Aorta (tissue), 5 donors: Measurements from ENCODE around the gene NPEPL1. TPM values are rescaled to one million over a fixed set of nuclear protein-coding genes. Genes with fewer than 3 reads are reported as not detected.

Experiments
- ATAC-seq: fragments of 200-7000 bp; cut with Tn5 transposase; one replicate; pipeline ENCODE4 v1.9.1; 2022; ENCODE audit warnings: moderate library complexity; ENCODE audit not compliant: low FRiP score
- DNase-seq, 2 donors: peaks; one replicate each; pipeline ENCODE4 v3.0.0-alpha.2; 2020
- H3K27ac ChIP-seq, 2 donors: one replicate each; pipeline ENCODE4 v1.5.1; 2013; ENCODE audit warnings: low read length in 2 of 2, mild to moderate bottlenecking in 2 of 2, moderate library complexity in 2 of 2, control low read depth in 1 of 2, inconsistent platforms in 1 of 2, low read depth in 1 of 2
- H3K27me3 ChIP-seq, 2 donors: one replicate each; pipeline ENCODE4 v1.6.1; 2013; ENCODE audit warnings: control low read depth in 1 of 2, low read length in 1 of 2, mild to moderate bottlenecking in 1 of 2, moderate library complexity in 1 of 2; ENCODE audit not compliant: insufficient read depth in 2 of 2, control insufficient read depth in 1 of 2
- H3K36me3 ChIP-seq, 2 donors: one replicate each; pipeline ENCODE4 v1.6.1; 2013; ENCODE audit warnings: control low read depth in 1 of 2, low read length in 1 of 2, mild to moderate bottlenecking in 1 of 2; ENCODE audit not compliant: insufficient read depth in 2 of 2, control insufficient read depth in 1 of 2
- H3K4me1 ChIP-seq, 2 donors: one replicate each; pipeline ENCODE4 v1.6.1; 2013; ENCODE audit warnings: low read length in 2 of 2, control low read depth in 1 of 2, mild to moderate bottlenecking in 1 of 2, moderate library complexity in 1 of 2; ENCODE audit not compliant: insufficient read depth in 2 of 2, control insufficient read depth in 1 of 2
- H3K4me3 ChIP-seq, 2 donors: one replicate each; pipeline ENCODE4 v1.5.1; 2013; ENCODE audit warnings: low read length in 2 of 2, control low read depth in 1 of 2, mild to moderate bottlenecking in 1 of 2
- H3K9me3 ChIP-seq: one replicate; pipeline ENCODE4 v1.6.1; 2013; ENCODE audit warnings: mild to moderate bottlenecking, low read length; ENCODE audit not compliant: control insufficient read depth
- WGBS, 2 donors: extraction: QIAGEN DNeasy Blood & Tissue Kit; methylation state at CpG; one replicate each; pipeline ENCODE4 v1.1.7; 2013; 5-methylcytosine and 5-hydroxymethylcytosine counted together
- intact Hi-C, 2 donors: fragments of 100-400 bp; cut with DNase I; formaldehyde crosslinking; loops; one replicate each; pipeline versions ENCODE4 v1.14.2 to v1.15.0; 2022
- polyA plus RNA-seq, 2 donors: library from polyadenylated mRNA; stranded (reverse); fragments of 200-250 nt; gene quantifications; one replicate each; pipeline ENCODE4 v1.2.3, GENCODE V29; 2013
- total RNA-seq, 2 donors: library from RNA; stranded (reverse); fragmentation: NEBNext Ultra II Directional; extraction: Animal tissue kit (Norgen Biotek cat#: 25700); gene quantifications; one replicate each; pipeline ENCODE4 v1.2.1, GENCODE V29; 2021
- donor health status: healthy with polysubstance abuse.
- donor health status: Bipolar disorder and iron deficiency.
- donor health status: DM: no; HTN: no; CAD: no.
- donor health status: DM: no; HTN: no; CAD: no.
- donor health status: DM: yes; HTN: yes; CAD: no.

Gene NPEPL1
- total and polyA plus RNA-seq, 4 donors = 14.7 to 92.8 (median 37.6) TPM

DNA sequence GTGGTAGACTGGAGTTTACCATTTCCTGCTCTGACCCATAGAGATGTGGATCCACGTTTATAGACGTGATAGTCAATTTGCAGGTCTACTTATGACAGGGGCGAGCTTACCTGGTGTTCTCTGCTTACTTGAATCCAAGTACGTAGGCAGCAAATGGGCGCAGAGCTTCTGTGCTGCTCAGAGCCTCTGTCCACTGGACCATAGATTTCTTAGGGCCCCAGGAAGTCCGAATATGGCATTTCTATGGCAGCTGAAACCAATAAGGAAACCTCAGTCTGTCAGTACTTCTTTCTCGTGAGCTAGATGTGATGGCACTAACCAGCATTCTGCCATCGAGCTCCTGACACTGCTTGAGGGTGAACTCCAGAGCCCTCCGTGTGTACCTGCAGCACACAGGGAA lies 19.5 kb upstream of the NPEPL1 start:
- WGBS, 2 donors = 87 to 89% methylated on average over 9 of the region's 9 CpGs
- intact Hi-C loops = no loop called here

DNA sequence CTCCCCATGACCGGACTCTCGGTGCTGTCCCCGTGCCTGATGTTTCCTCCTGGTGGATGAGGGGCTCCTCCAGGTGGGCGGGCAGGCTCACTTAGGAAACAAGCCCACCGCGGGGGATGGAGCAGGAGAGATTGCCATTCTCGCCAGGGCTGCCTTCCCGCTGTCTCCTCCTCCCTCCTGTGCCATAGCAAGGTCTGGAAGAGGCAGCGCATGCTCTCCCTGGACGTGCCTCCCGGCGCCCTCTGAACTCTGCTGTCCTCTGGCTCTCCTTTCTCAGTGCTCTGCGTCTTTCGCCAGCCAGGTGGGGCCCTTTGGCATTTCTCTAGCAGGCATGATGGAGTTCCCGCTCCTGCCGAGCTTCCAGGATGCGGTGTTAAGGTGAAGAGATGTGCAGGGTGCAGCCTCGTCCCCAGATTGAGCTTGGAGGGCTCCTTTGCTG lies 17.4 kb upstream of the NPEPL1 start:
- Histone ChIP-seq H3K36me3 (peaks cover 6% of the 10 kb centered on the region in 2 donors), H3K27me3 (no peaks in the 10 kb centered on the region), H3K4me1 (no peaks in the 10 kb centered on the region), H3K4me3 (no peak overlapping the region), H3K9me3 (no peaks in the 10 kb centered on the region), H3K27ac (no peak overlapping the region)
- no peak for ATAC-seq
- intact Hi-C loops = no loop called here
- WGBS, 2 donors = 91% methylated on average over 18 of the region's 18 CpGs
- no peak for DNase-seq

More for the DNA sequence above, 19.5 kb upstream of the NPEPL1 start:
- peaks cover 6 to 10% of the 10 kb centered on the region in 2 donors for H3K36me3 ChIP-seq
- no peaks in the 10 kb centered on the region for H3K27me3 ChIP-seq
- H3K4me3 ChIP-seq = no peak overlapping the region
- ATAC-seq (no peak), DNase-seq (no peak)
- H3K27ac ChIP-seq = no peak overlapping the region
- no peaks in the 10 kb centered on the region for H3K4me1 ChIP-seq
- no peaks in the 10 kb centered on the region for H3K9me3 ChIP-seq

DNA sequence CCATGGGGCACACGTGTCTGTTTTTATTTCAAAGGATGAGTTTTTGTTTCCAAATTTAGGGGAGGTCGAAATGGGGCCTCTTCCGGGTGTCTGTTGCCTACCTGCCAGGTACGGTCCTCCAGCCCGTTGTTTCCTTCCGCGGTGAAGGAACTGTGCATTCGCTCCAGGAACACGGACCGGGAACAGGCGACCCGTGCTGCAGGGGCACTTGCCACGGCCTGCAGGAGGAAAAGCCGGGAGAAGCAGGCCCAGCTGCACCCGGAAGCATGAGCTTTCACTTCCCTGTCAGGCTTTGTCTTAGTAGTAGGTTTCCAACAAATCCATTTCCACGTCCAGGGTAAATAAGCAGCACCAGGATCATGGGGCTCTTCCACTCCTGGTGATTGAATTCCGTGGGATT lies 17.0 kb upstream of the NPEPL1 start:
- Histone ChIP-seq H3K9me3 (no peaks in the 10 kb centered on the region), H3K4me1 (no peaks in the 10 kb centered on the region), H3K4me3 (no peak overlapping the region), H3K36me3 (peaks cover 4 to 8% of the 10 kb centered on the region in 2 donors), H3K27ac (no peak overlapping the region), H3K27me3 (no peaks in the 10 kb centered on the region)
- WGBS, 2 donors = 89 to 94% methylated on average over 17 of the region's 17 CpGs
- ATAC-seq (no peak), DNase-seq (no peak)
- intact Hi-C loops = no loop called here

DNA sequence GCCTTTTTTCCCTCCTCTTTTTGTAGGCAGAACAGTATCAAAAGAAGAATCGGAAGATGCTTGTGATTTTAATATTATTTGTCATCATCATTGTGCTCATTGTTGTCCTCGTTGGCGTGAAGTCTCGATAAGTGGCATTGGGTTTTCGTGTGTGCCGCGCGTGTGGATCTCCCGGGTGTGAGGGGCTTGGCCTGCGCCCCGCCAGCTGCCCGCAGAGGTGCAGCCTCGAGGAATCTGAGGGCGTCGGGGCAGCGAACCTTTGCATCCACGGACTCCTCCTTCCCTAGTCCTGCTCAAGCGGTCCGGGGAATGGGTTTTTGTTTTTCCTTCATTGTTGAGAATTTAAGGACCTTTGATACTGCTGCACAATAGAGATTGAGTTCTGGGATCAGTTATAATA lies 16.4 kb upstream of the NPEPL1 start:
- 95% methylated on average over 19 of the region's 19 CpGs for WGBS, 2 donors
- Histone ChIP-seq H3K36me3 (peaks cover 4 to 6% of the 10 kb centered on the region in 2 donors), H3K27me3 (no peaks in the 10 kb centered on the region), H3K4me1 (no peaks in the 10 kb centered on the region), H3K27ac (no peak overlapping the region), H3K4me3 (no peak overlapping the region), H3K9me3 (no peaks in the 10 kb centered on the region)
- intact Hi-C loops = no loop called here
- ATAC-seq (no peak), DNase-seq (no peak)

DNA sequence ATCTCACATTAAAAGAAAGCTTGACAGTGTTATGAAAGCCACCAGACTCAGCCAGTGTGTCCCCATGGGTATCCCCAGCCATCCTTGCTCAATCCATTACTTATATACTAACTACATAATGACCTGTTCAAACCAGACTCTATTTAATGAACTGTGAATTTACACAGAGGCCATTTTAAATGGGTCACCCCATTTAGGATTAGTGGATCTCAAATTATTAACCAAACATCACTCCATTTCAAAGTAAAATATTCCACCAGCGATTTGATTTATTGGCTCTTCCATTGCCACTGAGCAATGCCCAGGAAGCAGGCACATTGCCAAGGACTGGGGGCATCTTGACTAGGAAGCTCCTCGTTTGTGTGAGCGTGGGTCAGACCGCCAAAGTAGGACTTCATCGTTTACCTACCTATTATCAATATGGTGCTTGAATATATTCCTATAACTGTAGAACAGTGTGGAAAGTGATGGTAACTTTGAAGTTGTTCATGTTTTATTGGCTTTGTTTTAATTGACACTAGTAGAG lies 15.5 kb upstream of the NPEPL1 start:
- Histone ChIP-seq H3K9me3 (no peaks in the 10 kb centered on the region), H3K4me3 (no peak overlapping the region), H3K36me3 (peaks cover 4 to 5% of the 10 kb centered on the region in 2 donors), H3K4me1 (no peaks in the 10 kb centered on the region), H3K27me3 (no peaks in the 10 kb centered on the region), H3K27ac (no peak overlapping the region)
- DNase-seq (no peak), ATAC-seq (no peak)
- 93 to 94% methylated on average over 5 of the region's 5 CpGs for WGBS, 2 donors
- intact Hi-C loops = no loop called here

DNA sequence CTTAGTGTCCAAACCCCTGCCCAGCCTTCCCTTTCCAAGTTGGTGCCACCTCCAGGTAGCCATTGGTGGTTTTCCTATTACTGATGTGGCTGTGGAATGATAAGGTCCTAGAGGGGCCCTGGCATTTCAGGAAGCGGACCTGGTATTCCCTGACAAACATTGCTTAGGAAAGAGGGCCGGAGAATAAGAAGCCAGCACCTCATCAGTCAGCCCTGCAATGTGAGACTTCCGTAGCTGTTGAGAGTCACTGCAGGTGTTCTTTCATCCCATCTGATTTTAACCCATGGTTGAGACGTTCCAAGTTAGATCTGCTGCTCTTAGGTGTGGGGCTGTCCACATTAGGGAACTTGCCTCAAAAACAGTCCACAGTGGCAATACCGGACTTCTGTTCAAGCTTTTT lies 14.8 kb upstream of the NPEPL1 start:
- WGBS, 2 donors = 84 to 90% methylated on average over 5 of the region's 5 CpGs
- no peaks in the 10 kb centered on the region for H3K4me1 ChIP-seq
- DNase-seq (no peak), ATAC-seq (no peak)
- H3K4me3 ChIP-seq = no peak overlapping the region
- H3K27me3 ChIP-seq = no peaks in the 10 kb centered on the region
- H3K36me3 ChIP-seq = peaks cover 4 to 5% of the 10 kb centered on the region in 2 donors
- intact Hi-C loops = no loop called here
- H3K9me3 ChIP-seq = no peaks in the 10 kb centered on the region
- H3K27ac ChIP-seq = no peak overlapping the region

DNA sequence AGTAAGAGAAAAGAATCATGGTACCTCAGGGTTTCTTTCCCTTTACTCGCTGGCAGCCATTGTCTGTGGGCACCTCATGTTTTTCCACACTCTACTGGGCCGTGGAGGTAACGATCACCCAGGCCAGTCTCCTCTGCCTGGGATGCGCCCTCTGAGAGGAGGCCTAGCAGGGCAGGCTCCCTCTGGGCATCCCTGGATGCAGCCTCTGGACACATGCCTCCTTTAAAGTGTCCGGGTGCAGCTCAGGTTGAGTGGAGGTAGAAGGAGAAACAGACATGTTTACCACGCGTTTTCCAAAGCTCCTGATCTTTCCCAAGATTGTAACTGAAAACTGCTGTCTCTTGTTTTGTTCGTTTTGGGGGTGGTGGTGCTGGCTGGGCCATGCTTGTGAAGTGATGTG lies 13.8 kb upstream of the NPEPL1 start:
- Histone ChIP-seq H3K36me3 (peaks cover 0 to 5% of the 10 kb centered on the region in 2 donors), H3K4me1 (no peaks in the 10 kb centered on the region), H3K9me3 (no peaks in the 10 kb centered on the region), H3K27me3 (no peaks in the 10 kb centered on the region), H3K4me3 (no peak overlapping the region), H3K27ac (no peak overlapping the region)
- intact Hi-C loops = no loop called here
- ATAC-seq = no peak
- 85 to 86% methylated on average over 8 of the region's 8 CpGs for WGBS, 2 donors
- DNase-seq = no peak

DNA sequence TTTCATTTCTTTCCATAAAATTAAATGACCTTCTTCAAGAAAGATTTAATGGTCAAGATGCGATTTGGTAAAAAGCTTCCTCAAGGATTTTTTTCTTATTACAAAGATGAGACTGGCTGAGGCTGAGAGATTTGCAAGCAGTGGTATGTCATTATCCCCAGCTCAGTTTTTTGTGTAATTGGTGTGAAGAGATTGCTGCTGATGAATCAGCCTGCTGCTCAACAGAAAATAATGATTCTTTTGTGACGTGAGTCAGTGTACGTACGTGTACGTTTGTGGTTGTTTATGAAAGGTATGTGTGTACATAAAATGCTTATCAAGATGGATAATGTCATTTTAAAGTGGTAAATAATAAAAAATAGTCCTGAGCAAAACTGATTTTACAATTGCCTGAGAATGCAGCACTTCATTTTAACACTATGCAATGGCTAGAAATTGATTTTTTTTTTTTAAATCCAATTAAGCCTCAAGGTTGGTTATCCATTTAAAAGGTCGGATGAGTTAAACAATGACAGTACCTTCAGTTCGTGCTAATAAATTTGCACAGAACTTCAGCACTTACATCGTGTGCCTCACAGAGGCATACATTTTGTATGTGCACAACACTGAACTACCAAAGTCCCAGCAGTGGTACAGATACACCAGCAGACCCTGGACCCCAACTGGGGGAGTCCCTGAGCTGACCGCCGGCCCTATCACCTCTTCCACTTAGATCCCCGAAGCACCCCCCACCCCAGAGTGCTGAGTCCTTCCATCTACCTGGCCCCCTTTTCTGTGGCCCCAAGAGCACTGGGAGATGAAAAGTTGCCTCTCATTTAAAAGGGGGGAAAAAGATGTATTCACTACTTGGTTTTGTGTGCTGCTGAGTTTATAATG lies 9.7 kb upstream of the NPEPL1 start:
- WGBS, 2 donors = 92 to 93% methylated on average over 11 of the region's 11 CpGs

DNA sequence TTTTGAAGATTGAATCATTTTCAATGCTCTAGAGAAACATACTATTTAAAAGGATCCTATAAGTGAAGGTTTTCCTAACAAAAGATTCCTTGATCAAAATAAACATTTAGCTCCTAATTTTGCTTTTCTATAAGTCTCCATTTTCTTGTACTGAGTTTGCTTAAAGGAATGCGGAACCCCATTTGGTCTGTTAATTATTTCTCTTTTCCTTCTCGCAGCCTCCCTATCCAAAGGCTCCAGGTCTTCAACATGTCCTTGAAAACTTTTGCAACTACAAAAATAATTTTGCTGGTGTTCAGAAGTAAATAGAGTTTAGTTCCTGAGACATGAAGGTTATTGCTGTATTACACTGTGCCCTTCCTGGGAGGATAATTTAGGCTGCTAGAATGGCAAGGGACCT lies 8.3 kb upstream of the NPEPL1 start:
- Histone ChIP-seq H3K27me3 (no peaks in the 10 kb centered on the region), H3K4me1 (no peaks in the 10 kb centered on the region), H3K4me3 (no peak overlapping the region), H3K27ac (no peak overlapping the region), H3K36me3 (peaks cover 0 to 5% of the 10 kb centered on the region in 2 donors), H3K9me3 (no peaks in the 10 kb centered on the region)
- ATAC-seq (no peak), DNase-seq (no peak)
- 94 to 96% methylated on average over 2 of the region's 2 CpGs for WGBS, 2 donors
- intact Hi-C loops = no loop called here

More for the DNA sequence above, 9.7 kb upstream of the NPEPL1 start:
- Histone ChIP-seq H3K9me3 (no peaks in the 10 kb centered on the region), H3K27ac (no peak overlapping the region), H3K36me3 (peaks cover 0 to 5% of the 10 kb centered on the region in 2 donors), H3K4me1 (no peaks in the 10 kb centered on the region), H3K27me3 (no peaks in the 10 kb centered on the region), H3K4me3 (no peak overlapping the region)
- ATAC-seq = no peak
- DNase-seq = no peak
- intact Hi-C loops = no loop called here
